GM18519 (cell line): Measurements from ENCODE around the gene GMCL2.
A peak's percentile ranks its signal among the peaks of the same experiment; 100 is the strongest.
"Not testable (repeated sequence)": the region's sequence is repeated elsewhere in the genome, so short reads cannot be mapped to it uniquely, and the experiment has no call there.

Experiments used
- ATAC-seq: cut with Tn5 transposase; IDR thresholded peaks from one replicate; pipeline ENCODE4 v1.9.1; 2021; ENCODE audit warnings: mild to moderate bottlenecking, moderate library complexity; ENCODE audit not compliant: unreplicated experiment, low FRiP score

The GMCL2 gene, protein sequence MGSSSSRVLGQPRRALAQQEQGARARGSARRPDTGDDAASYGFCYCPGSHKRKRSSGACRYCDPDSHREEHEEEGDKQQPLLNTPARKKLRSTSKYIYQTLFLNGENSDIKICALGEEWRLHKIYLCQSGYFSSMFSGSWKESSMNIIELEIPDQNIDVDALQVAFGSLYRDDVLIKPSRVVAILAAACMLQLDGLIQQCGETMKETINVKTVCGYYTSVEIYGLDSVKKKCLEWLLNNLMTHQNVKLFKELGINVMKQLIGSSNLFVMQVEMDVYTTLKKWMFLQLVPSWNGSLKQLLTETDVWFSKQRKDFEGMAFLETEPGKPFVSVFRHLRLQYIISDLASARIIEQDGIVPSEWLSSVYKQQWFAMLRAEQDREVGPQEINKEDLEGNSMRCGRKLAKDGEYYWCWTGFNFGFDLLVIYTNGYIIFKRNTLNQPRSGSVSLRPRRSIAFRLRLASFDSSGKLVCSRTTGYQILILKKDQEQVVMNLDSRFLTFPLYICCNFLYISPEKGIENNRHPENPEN

DNA sequence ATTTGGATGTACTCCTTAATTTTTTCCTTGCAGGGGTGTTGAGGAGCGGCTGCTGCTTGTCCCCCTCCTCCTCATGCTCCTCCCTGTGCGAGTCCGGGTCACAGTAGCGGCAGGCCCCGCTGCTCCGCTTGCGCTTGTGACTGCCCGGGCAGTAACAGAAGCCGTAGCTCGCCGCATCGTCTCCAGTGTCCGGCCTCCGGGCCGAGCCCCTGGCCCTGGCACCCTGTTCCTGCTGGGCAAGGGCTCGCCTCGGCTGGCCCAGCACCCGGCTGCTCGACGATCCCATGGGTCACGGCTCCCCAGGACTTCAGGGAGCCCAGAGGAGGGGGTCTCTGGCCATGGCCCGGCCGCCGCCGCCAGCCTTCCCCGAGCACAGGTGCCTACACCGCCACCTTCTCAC lies at the start of gene GMCL2:
Gene GMCL2 (minus strand): TSS at position 358 of the 400 bp plus-strand sequence. CDS start 72 bp downstream, at position 286.
- no peak for ATAC-seq

DNA sequence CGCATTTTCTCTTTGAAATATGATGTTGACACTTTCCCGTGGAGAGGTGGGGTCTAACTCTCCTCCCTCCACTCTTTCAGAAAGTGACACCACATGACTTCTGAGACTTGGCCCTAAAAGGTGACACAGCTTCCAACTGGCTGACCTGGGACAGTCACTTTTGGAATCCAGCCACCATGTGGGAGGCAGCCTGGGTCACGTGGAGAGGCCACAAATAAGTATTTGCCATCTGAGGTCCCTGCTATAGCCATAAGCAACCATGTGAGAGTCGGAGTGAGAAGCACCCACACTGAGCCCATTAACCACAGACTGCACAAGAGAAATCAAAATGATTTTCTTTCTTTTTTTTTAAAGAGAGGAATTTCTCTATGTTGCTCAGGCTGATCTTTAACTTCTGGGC lies 49.5 kb upstream of the GMCL2 start:
- ATAC-seq = no peak

DNA sequence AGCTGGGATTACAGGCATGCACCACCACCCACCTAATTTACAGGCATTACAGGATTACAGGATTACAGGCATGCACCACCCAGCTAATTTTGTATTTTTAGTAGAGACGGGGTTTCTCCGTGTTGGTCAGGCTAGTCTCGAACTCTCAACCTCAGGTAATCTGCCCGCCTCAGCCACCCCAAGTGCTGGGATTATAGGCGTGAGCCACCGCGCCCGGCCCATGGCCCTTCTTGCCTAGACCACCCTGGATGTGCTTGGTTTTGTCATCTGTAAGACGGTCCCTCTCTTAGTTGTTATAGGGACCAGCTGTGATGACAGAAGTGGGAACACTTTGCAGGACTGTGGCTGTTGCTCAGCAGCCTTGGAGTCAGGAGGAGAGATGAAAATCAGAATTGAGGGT lies 49.0 kb upstream of the GMCL2 start:
- no peak for ATAC-seq

DNA sequence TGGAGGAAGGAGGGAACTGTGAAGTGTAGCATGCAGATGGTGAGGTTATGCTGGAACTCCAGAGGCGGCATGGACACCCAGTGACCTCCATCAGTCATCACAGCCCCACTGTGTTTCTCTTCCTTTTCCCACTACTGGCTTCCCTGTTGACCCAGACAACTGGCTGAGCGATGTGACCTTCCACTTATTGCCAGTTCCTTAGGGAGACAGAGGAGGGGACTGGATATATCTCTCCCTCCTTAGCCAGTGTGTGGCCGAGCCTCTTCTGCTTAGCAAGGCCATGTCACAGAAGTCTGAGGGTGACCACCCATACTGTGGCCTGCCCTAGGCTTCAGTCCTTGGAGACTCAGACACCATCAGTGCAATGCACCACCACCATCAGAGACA lies 48.4 kb upstream of the GMCL2 start:
- no peak for ATAC-seq

DNA sequence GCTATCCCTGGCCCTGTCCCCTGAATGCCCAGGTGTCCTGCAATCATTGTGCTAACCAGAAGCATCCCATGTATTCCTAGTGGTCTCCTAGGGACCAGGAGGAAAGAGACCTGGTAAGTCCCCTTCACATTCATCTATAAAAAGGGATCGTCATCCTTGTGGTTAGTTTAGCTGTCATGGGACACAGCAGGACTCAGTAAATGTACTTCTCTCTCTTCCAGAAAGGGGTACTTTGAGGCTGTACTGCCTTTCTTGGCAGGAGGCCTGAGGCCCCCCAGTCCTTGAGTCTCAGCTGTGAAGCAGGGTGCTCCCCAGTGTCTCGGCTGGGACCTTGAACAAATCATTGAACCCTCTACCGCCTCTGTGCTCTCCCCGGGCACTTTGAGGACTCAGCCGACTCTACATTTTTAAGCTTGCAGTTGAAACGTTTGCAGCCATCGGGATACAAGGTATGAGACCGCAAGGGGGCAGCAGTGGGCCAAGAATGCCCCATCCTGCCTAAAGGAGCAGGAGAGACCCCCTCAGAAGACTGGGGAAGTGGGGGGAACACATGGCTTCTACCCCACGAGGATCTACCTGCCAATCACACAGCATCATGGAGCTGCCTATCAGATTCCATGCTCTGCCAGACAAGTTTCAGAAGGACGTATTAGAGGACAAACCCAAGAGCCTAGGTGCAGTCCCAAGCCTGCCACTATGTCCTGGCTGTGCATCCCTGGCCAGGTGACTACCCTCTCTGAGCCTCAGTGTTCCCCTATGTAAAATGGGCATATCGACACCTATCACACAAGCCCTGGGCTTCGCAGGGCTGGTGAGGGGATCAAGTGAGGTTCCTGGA lies 47.8 kb upstream of the GMCL2 start:
- no peak for ATAC-seq

DNA sequence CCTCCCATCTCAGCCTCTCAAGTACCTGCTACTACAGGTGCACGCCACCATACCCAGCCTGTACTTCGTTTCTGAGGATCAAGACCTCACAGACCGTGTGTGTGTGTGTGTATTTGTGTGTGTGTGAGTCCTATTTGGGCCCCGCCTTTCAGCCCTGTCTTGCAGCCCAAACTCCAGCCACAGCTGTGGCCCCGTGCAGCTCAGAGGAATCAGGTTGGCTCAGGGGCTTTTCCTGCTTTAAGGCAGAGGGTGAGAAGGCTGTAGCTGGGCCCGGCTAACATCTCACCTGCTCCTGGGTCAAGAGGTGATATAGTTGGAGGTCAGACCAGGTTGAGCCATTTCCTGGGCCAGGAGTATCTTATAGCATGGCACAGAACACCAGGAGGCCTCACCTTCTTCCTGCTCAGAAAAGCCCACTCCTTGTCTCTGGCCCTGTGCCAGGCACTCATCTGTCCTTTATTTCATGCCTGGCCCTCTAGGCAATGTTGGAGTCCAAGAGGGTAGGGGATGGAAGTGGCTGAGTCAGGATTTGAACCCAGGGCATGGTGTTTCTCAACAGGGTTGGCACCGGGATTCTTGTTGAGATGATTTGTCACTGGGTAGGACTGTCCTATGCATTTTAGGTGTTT lies 47.1 kb upstream of the GMCL2 start:
- ATAC-seq = no peak

DNA sequence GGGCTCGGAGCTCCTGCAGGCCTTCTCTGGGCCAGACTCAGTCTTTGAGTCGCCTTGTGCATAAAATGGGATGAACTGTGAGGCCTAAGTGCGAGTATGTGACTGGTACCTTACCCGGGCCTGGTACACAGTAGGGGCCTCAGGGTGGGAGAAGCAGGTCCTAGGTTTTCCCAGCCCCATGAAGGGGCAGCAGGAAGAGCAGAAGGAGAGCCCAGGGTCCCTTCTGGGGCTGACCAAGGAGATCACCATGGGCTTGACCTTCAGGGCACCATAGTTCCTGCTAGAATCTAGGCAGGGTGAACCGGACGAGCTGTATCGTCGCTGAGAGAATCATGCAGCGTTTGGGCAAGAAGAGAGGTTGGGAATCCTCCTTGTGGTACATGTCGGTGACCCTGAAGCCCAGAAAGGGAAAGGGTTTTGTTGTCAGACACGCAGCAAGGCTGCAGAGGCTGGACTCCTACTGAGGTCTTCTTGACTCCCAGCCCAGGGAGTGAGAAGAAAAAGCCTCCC lies 45.8 kb upstream of the GMCL2 start:
- peak; percentile 13 for ATAC-seq

DNA sequence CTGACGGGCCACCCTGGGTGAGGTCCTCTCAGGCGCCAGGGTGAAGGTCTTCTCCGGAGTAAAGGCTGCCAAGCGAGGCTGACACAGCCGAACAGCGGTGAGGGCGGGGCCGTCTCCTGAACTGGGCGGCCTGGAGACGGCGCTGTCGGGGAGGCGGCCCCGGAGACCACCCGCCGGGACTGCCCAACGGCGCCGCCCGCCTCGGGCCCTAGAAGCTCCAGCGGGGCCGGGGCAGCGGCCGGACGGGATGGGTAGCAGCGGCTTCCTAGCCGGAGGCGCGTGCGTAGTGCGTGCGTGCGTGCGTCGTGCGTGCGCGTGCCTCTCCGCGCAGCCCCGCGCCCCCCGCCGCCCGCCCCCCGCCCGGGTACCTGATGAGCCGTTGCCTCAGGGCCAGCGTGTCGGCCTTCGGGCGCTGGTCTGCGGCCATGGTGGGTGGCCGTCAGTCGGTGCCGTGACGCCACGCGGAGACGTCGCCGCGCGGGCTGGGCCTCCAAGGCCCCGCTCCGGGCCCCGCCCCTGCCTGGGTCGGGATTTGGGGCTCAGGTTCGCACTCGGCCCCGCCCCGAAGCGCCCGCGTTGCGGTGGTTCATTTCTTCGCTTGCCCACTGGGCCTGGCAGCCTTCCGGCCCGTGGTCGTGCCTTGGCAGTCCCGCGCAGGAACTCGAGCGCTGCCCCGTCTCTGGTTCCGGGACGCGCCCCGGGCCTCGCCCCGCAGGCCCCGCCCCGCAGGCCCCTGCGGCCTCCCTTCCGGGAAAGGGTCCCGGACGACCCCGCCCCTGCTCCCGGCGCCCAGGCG lies 45.2 kb upstream of the GMCL2 start, which contains the start of gene PHYKPL:
Gene PHYKPL (minus strand): TSS at position 679 of the 796 bp plus-strand sequence. CDS start 252 bp downstream, at position 427.
- peak; percentile 45 for ATAC-seq

DNA sequence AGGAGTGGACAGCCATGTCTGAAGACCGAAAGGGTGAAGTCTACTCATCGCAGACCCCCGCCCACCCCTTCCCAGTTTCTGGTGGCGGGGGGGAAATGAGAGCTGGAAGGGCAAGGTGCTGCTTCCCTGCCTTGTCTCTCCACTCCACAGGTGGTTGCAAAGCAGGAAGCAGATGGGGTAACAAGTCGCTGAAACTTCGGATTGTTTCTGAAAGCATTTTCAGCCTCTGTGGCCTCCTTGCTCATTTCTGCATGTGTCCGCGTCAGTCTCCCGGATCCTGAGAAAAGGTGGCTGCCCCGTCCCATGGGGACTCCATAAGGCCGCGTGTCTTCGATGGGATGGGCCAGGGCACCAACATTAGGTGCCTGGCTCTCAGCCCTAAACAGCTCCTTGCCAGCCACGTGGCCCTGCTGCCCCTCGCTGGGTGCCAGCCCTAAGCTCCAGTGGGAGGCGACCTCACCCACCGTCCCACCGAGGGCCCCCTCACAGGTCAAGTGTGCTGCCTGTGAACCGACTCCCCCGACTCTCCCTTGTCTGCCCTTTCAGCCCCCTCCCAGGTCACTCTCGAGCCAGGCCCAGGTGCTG lies 44.5 kb upstream of the GMCL2 start:
- ATAC-seq = no peak

DNA sequence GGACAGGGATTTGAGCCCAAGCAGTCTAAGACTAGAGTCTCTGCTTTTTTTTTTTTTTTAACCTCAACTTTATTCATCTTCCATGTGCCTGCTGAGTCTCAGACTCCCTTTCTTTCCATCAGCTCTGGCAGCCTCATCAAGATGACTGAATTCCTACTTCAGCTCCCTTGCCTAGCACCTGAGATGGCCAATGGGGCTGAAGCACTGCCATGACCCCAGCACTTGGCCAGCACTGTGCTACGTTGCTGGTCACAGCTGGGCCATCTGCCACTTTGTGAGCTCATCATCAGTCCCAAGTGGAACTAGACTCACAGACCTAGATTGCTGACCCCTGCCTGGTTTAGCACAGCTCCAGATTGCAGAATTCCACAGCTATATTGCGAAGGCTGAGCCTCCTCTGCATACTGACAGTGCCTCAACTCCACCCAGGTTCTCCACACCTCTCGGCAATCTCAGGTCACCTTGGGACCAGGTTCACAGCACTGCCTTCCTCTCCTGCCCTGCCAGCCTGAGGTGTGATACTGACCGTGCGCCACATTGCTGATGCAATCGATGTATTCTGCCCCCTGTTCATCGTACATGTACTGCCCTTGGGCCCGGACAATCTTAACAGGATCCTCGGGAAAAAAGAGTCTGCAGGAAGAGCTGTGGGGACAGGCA lies 43.8 kb upstream of the GMCL2 start:
- no peak for ATAC-seq

DNA sequence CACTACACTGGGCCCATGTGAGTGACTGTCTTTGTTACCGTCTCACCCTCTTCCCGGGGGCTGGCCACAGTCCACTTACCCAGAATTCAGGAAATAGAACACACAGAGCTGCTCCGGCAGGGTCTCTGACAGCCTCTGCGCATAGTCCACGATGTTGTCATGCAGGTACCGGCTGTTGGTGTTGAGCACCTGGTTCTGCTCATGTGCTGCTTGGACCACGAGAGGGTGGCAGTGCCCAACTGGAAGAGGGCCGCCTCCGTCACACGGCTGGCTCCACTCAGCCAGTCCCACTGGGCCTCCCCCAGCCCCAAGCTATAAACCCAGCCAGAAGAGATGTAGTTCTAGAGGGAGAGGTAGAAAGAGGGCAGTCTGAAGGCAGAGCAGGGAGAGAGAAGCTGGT lies 42.7 kb upstream of the GMCL2 start:
- no peak for ATAC-seq

DNA sequence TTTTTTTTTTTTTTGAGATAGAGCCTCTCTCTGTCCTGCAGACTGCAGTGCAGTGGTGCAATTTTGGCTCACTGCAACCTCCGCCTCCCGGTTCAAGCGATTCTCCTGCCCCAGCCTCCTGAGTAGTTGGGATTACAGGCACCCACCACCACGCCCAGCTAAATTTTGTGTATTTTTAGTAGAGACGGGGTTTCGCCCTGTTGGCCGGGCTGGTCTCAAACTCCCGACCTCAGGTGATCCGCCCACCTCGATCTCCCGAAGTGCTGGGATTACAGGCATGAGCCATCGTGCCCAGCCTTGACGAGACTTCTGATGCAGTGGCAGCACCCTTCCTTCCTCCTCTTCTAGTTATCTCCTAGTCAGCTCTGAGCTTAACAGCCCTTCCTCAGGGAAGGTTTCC lies 41.9 kb upstream of the GMCL2 start:
- ATAC-seq = not testable (repeated sequence)

DNA sequence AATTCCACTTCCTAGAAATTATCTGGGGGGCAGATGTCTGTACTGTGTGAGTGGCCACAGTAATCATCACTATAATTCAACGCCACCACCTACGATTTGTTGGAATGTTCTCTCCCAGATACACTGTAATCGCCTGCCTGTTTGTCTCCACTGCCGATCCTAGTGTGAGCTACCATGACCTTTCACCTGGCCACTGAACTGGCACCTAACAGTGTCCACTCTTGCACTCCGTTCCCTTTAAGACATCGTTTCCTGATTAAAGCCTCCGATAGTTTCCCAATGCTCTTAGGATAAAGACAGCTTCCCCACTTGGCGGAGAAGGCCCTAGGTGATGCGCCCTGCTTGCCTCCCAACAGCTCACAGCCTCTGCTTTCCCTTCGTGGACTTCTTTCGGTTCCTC lies 41.4 kb upstream of the GMCL2 start:
- ATAC-seq = no peak

DNA sequence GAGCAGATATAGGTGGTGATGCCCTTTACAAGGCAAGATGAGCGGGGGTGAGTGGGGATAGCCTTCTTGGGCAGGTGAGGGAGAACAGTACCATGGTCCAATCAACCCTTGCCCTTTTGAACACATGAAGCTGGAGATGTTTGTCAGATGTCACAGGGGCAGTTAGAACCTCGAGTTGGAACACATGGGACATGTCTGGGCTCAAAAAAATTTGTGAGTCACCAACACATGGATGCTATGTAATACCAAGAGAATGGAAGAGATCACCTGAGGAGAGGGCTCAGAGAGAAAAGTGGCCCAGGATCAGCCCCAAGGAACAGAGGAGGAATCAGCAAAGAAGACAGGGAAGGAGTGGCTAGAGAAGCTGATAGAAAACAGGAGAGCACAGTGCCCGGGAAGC lies 40.8 kb upstream of the GMCL2 start:
- ATAC-seq = no peak

DNA sequence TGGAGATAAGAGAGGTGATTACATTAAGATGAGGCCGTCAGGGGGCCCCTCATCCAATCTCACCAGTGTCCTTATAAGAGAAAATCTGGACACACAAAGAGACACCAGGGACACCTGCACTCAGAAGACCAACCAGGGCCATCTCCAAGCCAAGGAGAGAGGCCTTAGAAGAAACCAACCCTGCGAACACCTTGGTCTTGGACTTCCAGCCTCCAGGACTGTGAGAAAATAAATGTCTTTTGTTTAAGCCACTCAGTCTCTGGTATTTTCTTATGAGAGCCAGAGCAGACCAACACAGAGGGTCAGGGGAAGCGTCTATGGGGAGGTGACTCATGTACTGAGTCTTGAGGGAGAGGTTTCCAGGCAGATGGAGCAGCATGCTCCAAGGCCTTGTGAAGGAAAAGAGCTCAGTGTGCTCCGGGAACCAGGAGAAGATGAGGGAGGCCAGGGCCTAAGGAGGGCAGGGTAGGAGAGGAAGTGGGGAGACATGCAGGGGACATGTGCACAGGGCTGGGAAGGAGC lies 40.0 kb upstream of the GMCL2 start:
- ATAC-seq = no peak

DNA sequence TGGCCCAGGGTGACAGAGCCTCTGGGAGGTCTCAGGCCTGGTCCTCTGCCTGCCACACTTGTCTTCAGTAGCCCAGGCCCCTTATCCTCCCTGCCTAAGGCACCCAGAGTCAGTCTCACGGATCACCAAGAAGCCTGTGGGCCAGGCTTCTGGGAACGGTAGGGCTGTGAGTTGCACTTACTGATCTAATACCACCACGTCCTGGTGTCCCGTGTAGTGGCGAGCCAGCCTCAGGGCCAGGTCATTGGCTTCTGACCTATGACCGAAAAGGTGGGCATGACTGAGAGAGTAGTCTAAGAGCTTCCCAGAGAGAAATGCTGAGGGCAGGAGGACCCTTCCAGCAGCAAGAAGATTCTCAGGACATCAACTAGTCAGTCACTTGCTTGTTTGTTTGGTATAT lies 38.0 kb upstream of the GMCL2 start:
- ATAC-seq = no peak

DNA sequence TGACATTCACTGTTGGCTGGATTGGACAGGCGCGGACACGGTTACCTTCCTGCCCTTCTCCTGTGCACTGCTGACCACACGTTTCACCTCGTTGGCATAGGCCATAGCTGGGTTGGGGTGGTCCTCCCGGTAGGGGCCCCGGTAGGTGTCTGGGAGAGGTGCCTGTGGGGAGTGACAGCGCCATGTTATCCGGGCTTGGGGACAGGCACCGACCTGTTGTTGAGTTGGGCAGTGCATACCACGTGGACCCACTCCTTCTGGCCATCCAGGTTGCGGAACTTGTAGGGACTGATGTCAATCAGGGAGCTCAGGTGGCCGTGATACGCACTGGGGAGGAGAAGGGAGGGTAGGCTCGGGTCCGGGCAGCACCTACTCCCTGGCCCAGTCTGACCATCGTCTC lies 37.2 kb upstream of the GMCL2 start:
- ATAC-seq = no peak

DNA sequence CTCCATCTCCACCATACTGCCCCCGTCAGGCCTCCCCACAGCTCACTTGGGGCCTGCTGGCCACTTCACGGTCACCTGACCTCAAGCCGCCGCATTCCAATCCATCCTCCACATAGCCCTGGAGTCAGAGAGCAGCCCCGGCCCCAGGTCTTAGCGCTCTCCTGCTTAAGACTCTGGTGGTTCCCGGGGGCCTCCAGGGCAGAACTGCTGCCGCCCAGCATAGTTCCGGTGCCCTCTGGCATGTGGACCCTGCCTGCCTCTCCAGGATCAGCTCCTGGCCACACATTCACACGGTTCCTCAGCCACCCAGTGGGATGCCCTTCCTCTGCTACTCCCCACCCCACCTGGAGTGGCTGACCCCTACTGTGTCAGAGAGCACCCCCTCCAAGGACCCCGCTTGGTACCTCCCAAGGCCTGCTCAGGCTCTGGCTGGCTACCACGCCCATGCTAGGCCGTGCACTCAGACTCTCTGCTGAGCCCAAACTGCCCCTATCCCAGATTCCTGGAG lies 36.7 kb upstream of the GMCL2 start:
- no peak for ATAC-seq
